Left ventricle myocardium inferior (tissue), 1 donor: ENCODE results near the gene CUX1. TPM values are rescaled to one million over a fixed set of nuclear protein-coding genes. Genes with fewer than 3 reads are reported as not detected.

Experiments
- DNase-seq: peaks from one replicate; pipeline ENCODE4 v3.0.0-alpha.2; 2020
- H3K27ac ChIP-seq: fragments of 200-600 bp; replicated peaks from 2 replicates; pipeline ENCODE4 v1.8.0; 2021
- H3K27me3 ChIP-seq: fragments of 200-600 bp; 2 replicates; pipeline ENCODE4 v1.8.0; 2021; ENCODE audit warnings: low read depth
- H3K36me3 ChIP-seq: fragments of 200-600 bp; 2 replicates; pipeline ENCODE4 v1.8.0; 2021
- H3K4me1 ChIP-seq: fragments of 200-600 bp; 2 replicates; pipeline ENCODE4 v1.8.0; 2021
- H3K4me3 ChIP-seq: fragments of 200-600 bp; 2 replicates; pipeline ENCODE4 v1.8.0; 2021; ENCODE audit warnings: mild to moderate bottlenecking, moderate library complexity
- H3K9me3 ChIP-seq: fragments of 200-600 bp; replicated peaks from 2 replicates; pipeline ENCODE4 v1.8.0; 2021
- CTCF ChIP-seq: fragments of 200-600 bp; IDR thresholded peaks from 2 replicates; pipeline ENCODE4 v1.8.0; 2021; ENCODE audit warnings: antibody characterized with exemption, mild to moderate bottlenecking, borderline replicate concordance
- intact Hi-C: fragments of 100-400 bp; cut with micrococcal nuclease; formaldehyde crosslinking; loops from one replicate; pipeline ENCODE4 v1.11.0; 2022
- total RNA-seq: library from RNA; stranded (reverse); fragmentation: NEBNext Ultra II Directional; extraction: Animal tissue kit (Norgen Biotek cat#: 25700); gene quantifications from one replicate; pipeline ENCODE4 v1.2.1, GENCODE V29; 2021
- donor health status: DM: no; HTN: yes; CAD: no; lungs with severe emphysema.

Gene CUX1
- total RNA-seq, 1 donor from 2014 or later, result 125 TPM

GRCh38 chr7:101995121-101995520 is 177.7 kb downstream of the CUX1 start:
- intact Hi-C loops, result no loop called here
- Histone ChIP-seq H3K9me3 (no peaks in the 10 kb centered on the region), H3K27ac (no peak overlapping the region), H3K4me3 (no peak overlapping the region), H3K4me1 (peaks cover 23% of the 10 kb centered on the region), H3K36me3 (no peaks in the 10 kb centered on the region), H3K27me3 (no peaks in the 10 kb centered on the region)
- TF ChIP-seq CTCF, result no peak
- no peak for DNase-seq

- no peak for DNase-seq
- Histone ChIP-seq H3K27ac (no peak overlapping the region), H3K9me3 (no peaks in the 10 kb centered on the region), H3K27me3 (no peaks in the 10 kb centered on the region), H3K36me3 (no peaks in the 10 kb centered on the region), H3K4me1 (peaks cover 33% of the 10 kb centered on the region), H3K4me3 (no peak overlapping the region)
- intact Hi-C loops, result no loop called here
- TF ChIP-seq CTCF, result no peak
Measured at GRCh38 chr7:101996131-101996691, 178.8 kb downstream of the CUX1 start.

DNA sequence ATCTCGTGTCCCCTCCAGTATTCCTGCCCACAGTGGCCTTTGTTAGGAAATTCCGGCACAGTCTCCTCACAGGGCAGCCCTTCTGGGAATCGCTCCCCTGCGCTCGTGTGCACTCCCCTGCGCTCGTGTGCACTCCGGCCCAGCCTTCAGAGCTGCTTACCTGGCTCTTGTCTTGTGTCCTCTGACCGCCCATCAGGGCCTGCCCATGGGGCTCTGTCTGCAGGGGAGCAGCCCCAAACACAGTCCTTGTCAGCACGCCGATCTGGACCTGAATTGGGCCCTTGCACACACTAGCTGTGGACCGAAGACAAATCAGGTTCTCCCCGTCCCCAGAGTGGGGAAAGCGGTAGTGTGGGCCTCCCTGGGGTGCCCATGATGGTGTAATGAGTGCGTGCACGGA is 179.4 kb downstream of the CUX1 start:
- Histone ChIP-seq H3K27me3 (no peaks in the 10 kb centered on the region), H3K9me3 (no peaks in the 10 kb centered on the region), H3K4me3 (no peak overlapping the region), H3K27ac (no peak overlapping the region), H3K4me1 (peaks cover 33% of the 10 kb centered on the region), H3K36me3 (no peaks in the 10 kb centered on the region)
- intact Hi-C loops, result no loop called here
- TF ChIP-seq CTCF, result no peak
- DNase-seq, result no peak

DNA sequence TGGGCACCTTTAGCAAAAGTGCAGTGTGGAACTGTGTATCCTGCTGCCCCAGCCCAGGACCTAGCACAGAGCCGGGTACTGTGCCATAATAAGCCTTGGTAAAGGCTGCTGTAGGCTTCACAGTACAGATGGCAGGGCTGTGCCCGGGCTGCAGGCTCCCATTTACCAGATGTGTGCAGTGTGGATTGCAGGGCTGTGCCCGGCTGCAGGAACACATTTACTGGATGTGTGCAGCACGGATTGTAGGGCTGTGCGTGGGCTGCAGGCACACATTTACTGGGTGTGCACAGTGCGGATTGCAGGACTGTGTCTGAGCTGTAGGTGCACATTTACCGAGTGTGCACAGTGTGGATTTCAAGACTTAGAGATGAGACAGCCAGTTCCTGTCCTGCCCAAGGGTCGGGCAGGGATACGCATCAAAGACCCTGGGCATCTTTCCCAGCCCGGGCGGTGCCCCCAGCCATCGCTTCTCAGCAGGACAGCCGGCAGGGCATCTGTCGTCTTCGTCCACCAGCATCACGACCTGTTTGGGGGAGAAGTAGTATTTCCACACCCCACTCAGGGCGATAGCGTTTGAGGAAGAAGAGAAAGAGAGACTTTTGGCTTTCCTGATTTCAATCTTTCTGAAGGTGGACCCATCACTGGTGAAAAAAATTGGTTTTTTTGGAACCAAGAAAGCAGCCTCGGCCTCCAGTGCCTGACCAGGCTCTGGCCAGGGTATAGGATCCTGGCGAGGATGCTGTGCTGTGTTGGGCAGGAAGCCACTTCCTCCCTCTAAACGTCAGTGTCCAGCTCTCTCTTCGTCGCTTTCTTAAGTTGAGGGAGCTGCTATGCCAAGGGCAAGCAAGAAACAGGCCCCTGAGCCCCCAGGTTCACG is 180.8 kb downstream of the CUX1 start:
- intact Hi-C loops, result no loop called here
- Histone ChIP-seq H3K4me1 (peaks cover 33% of the 10 kb centered on the region), H3K9me3 (no peaks in the 10 kb centered on the region), H3K4me3 (no peak overlapping the region), H3K36me3 (no peaks in the 10 kb centered on the region), H3K27ac (no peak overlapping the region), H3K27me3 (no peaks in the 10 kb centered on the region)
- TF ChIP-seq CTCF, result no peak
- DNase-seq, result no peak

- no peaks in the 10 kb centered on the region for H3K9me3 ChIP-seq
- no peak overlapping the region for H3K4me3 ChIP-seq
- H3K27me3 ChIP-seq, result no peaks in the 10 kb centered on the region
- H3K27ac ChIP-seq, result no peak overlapping the region
- H3K36me3 ChIP-seq, result no peaks in the 10 kb centered on the region
- peaks cover 33% of the 10 kb centered on the region for H3K4me1 ChIP-seq
- intact Hi-C loops, result no loop called here
- no peak for DNase-seq
- no peak for TF ChIP-seq CTCF
Measured at GRCh38 chr7:101998906-101999240, 181.4 kb downstream of the CUX1 start.
